ENCODE measurements around the gene HOMER1. TPM values are rescaled to one million over a fixed set of nuclear protein-coding genes. Genes with fewer than 3 reads are reported as not detected.

HOMER1 gene
- polyA plus RNA-seq, 1 donor from 2014 or later: 30.6 TPM

DNA sequence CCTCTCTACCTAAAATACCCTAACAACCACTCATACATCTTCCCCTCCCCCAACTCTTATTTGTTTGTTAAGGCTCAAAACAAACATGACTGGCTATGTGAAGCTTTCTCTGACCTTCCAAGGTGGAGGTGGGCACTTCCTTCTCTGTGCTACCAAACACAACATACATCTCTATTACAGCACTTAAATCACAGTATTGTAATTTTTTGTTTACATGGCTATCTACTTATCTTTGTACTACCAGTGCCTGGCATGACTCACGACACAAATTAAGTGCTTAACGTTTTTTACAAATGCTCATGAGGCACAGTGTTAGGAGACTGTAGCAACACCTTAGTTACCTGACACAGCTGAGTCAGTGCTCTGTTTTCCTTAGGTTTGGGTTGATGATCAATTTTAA is 18.6 kb downstream of the HOMER1 start:
- H3K79me2 ChIP-seq (replicated peaks; ENCODE audit: insufficient read depth, low read length): peaks cover 6% of the 10 kb centered on the region
- H3K4me3 ChIP-seq (ENCODE audit: low read length): no peak overlapping the region
- no peak overlapping the region for H3K9ac ChIP-seq (ENCODE audit: low read length)
- H2AFZ ChIP-seq (ENCODE audit: low read depth, low read length): no peak overlapping the region
- no peak for TF ChIP-seq EZH2 (IDR thresholded peaks at IDR 0.05; ENCODE audit: borderline replicate concordance, insufficient read depth, low read length, poor library complexity, severe bottlenecking)
- H3K36me3 ChIP-seq (ENCODE audit: insufficient read depth, low read length): no peaks in the 10 kb centered on the region
- no peaks in the 10 kb centered on the region for H3K27me3 ChIP-seq (ENCODE audit: insufficient read depth, low read depth, low read length)
- H3F3A ChIP-seq (ENCODE audit: insufficient read depth, low read length, poor library complexity, severe bottlenecking): no peaks in the 10 kb centered on the region
- no peaks in the 10 kb centered on the region for H3K9me3 ChIP-seq (ENCODE audit: low read length)
- no peaks in the 10 kb centered on the region for H3K9me2 ChIP-seq (ENCODE audit: insufficient read depth, low read length)
- H4K20me1 ChIP-seq (ENCODE audit: insufficient read depth): no peaks in the 10 kb centered on the region
- no peak overlapping the region for H3K27ac ChIP-seq (ENCODE audit: low read length)
- no peak overlapping the region for H3K4me2 ChIP-seq (ENCODE audit: low read length)

DNA sequence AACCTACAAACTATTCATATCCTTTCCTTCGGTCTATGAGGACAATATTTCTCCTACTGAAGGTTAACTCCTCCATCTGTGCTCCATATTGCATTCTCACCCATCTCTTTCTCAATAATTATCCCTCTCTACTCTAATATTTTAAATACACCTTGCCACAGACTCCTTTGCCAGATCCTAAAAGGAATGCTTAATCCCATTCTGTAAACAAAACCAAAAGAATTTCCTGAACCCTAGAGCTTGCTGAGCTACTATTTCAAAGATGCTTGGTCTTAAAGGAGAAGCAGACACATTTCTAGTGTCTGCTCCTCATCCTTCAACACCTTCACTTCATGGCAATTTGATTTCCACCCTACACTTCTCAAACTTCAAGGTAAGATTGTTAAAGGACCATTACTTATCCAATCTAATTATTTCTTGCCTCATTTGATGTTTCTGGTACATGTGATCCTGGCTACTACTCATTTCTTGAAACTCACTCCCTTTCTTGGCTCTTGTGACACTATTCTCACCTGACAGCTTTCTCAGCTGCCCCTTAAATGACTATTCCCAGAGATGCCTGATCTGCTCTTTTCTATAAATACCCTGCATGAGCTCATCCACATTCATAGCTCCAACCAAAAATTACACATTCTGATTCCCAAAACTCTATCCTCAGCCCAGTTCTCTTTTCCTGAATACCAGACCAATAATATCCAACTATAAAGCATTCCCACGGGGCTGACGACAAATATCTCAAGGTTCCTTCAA is 20.2 kb downstream of the HOMER1 start:
- Histone ChIP-seq H3K36me3 (ENCODE audit: insufficient read depth, low read length) (no peaks in the 10 kb centered on the region), H3K27ac (ENCODE audit: low read length) (no peak overlapping the region), H3K4me2 (ENCODE audit: low read length) (no peak overlapping the region), H3K9me3 (ENCODE audit: low read length) (no peaks in the 10 kb centered on the region), H3K27me3 (ENCODE audit: insufficient read depth, low read depth, low read length) (no peaks in the 10 kb centered on the region), H4K20me1 (ENCODE audit: insufficient read depth) (no peaks in the 10 kb centered on the region), H2AFZ (ENCODE audit: low read depth, low read length) (no peak overlapping the region), H3K9ac (ENCODE audit: low read length) (no peak overlapping the region), H3F3A (ENCODE audit: insufficient read depth, low read length, poor library complexity, severe bottlenecking) (no peaks in the 10 kb centered on the region), H3K9me2 (ENCODE audit: insufficient read depth, low read length) (no peaks in the 10 kb centered on the region), H3K4me3 (ENCODE audit: low read length) (no peak overlapping the region), H3K79me2 (replicated peaks; ENCODE audit: insufficient read depth, low read length) (peaks cover 3% of the 10 kb centered on the region)
- TF ChIP-seq SMC3 (conservative IDR thresholded peaks at IDR 0.05; ENCODE audit: poor library complexity) (no peak), EP300 (conservative IDR thresholded peaks at IDR 0.05; ENCODE audit: poor library complexity, severe bottlenecking) (no peak), RAD21 (conservative IDR thresholded peaks at IDR 0.05) (no peak), EZH2 (IDR thresholded peaks at IDR 0.05; ENCODE audit: borderline replicate concordance, insufficient read depth, low read length, poor library complexity, severe bottlenecking) (no peak), TAF1 (IDR thresholded peaks at IDR 0.05; ENCODE audit: low read depth) (no peak), POLR2AphosphoS5 (IDR thresholded peaks at IDR 0.05) (no peak), MXI1 (conservative IDR thresholded peaks at IDR 0.05; ENCODE audit: poor library complexity, severe bottlenecking) (no peak)
- TF ChIP-seq, protein P1, sequence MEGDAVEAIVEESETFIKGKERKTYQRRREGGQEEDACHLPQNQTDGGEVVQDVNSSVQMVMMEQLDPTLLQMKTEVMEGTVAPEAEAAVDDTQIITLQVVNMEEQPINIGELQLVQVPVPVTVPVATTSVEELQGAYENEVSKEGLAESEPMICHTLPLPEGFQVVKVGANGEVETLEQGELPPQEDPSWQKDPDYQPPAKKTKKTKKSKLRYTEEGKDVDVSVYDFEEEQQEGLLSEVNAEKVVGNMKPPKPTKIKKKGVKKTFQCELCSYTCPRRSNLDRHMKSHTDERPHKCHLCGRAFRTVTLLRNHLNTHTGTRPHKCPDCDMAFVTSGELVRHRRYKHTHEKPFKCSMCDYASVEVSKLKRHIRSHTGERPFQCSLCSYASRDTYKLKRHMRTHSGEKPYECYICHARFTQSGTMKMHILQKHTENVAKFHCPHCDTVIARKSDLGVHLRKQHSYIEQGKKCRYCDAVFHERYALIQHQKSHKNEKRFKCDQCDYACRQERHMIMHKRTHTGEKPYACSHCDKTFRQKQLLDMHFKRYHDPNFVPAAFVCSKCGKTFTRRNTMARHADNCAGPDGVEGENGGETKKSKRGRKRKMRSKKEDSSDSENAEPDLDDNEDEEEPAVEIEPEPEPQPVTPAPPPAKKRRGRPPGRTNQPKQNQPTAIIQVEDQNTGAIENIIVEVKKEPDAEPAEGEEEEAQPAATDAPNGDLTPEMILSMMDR (IDR thresholded peaks at IDR 0.05; ENCODE audit: poor library complexity, severe bottlenecking): no peak
- TF ChIP-seq, protein P2, sequence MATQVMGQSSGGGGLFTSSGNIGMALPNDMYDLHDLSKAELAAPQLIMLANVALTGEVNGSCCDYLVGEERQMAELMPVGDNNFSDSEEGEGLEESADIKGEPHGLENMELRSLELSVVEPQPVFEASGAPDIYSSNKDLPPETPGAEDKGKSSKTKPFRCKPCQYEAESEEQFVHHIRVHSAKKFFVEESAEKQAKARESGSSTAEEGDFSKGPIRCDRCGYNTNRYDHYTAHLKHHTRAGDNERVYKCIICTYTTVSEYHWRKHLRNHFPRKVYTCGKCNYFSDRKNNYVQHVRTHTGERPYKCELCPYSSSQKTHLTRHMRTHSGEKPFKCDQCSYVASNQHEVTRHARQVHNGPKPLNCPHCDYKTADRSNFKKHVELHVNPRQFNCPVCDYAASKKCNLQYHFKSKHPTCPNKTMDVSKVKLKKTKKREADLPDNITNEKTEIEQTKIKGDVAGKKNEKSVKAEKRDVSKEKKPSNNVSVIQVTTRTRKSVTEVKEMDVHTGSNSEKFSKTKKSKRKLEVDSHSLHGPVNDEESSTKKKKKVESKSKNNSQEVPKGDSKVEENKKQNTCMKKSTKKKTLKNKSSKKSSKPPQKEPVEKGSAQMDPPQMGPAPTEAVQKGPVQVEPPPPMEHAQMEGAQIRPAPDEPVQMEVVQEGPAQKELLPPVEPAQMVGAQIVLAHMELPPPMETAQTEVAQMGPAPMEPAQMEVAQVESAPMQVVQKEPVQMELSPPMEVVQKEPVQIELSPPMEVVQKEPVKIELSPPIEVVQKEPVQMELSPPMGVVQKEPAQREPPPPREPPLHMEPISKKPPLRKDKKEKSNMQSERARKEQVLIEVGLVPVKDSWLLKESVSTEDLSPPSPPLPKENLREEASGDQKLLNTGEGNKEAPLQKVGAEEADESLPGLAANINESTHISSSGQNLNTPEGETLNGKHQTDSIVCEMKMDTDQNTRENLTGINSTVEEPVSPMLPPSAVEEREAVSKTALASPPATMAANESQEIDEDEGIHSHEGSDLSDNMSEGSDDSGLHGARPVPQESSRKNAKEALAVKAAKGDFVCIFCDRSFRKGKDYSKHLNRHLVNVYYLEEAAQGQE (IDR thresholded peaks at IDR 0.05; ENCODE audit: borderline replicate concordance): no peak

Measured in neural cell (in vitro differentiated cells).